Stimulated activated CD4-positive, alpha-beta T cell treated with anti-CD3 and anti-CD28 coated beads, Interleukin-12 subunit alpha, Interleukin-12 subunit beta, amount 100 ng/mL, for 4 hours (primary cell): ENCODE results near the gene RFX7.

Experiments
- DNase-seq: peaks from one replicate; pipeline ENCODE4 v3.0.0-alpha.2; 2020

Gene RFX7

DNA sequence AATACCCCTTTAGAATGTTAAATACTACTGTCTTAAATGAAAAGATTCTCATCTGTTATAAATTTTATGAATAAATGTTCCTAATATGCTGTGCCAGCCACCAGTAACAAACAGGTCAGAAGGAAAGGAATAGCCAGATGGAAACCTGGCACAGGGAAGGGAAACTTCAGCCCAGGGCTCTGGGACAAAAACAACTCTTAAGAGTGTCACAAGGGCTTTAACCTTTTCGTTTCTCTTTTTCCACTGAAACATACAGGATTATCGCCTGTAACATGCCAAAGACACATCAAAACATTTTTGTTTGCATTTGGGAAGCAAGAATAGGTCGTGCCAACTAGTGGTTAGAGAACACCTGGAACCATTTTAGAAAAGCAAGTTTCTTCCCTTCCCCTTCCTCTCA is 141.2 kb downstream of the RFX7 start:
- DNase-seq: no peak

DNA sequence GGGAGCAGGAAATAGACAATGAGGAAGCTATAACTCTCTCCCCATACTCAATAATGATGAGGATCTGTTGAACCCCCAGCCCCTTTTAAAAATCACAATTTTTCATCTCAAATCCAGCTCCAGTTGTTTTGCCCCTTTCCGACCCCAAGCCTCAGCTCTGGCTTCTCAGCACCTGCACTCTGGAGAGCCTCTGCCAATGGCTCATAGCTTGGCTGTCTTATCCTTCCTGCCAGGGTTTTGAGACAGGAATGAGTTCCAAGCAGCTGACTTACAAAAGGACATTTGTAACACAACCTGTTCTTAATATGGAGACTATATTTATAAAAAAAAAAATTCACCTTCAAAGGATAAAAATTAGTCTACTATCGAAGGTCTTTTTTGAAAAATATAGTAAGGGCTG is 144.4 kb downstream of the RFX7 start:
- DNase-seq: no peak

DNA sequence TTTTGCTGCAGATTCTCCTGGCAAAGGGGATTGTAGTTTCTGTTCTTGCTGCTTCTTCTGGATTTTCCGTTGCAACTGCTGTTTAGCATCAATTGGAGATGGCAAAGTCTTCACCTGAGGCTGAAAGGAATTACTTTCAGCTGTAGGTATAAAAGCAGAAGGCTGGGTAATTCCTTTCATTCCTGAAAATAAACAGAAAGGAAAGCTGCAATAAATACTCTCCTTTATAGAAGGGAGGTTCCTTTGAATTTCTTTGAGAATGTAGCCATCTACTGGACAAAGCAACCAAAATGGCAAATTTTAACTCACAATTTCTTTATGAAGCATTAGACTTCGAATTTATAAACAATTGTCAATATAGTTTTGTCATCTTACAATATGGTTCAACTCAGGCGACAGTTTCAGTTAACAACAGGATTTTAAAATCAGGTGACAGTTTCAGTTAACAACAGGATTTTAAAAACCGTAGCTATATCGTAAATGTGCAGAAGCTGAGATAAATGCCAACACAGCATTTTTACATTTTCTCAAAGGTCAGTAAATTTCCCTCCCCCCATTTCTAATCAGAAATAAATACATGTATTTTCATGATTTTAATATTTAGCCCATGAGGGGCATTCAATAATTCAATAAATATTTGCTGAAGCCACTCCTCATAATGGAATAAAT is 145.3 kb downstream of the RFX7 start:
- DNase-seq: no peak

DNA sequence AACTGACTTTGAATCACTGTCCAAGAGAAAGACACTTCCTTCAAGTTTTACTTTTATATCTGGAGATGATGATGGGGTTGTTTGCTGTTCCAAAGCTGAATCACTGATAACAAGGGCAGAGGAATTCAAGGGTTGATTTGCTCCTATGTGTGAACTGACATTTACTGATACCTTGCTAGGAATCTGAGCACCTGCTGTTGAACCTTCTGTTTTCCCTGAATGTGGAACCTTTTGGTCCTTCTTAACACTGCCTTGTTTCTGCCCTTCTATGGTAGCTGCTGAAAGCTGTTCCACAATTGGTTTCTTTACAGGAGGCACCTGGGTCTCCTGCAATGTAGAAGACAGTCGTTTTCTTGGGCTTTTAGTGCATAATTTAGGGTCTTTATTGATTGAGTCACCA is 148.3 kb downstream of the RFX7 start:
- DNase-seq: no peak

DNA sequence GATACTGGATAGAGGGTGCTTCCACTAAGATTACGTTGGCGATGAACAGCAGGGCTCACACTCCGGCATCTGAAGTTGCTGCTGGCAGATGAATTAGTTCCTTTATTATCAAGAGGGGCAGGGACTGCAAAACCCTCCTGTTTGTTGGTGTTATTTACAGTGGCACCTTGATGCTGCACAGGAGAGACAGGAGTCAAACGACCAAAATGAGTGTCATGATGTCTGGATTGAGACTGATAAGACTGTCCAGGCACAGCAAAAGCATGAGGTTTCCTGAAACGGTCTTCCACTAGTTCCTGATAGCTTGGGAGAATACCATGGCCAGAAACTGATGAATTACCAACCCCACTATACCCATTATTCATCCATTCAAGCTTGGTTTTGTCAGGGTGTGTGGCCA is 149.5 kb downstream of the RFX7 start:
- DNase-seq: no peak

DNA sequence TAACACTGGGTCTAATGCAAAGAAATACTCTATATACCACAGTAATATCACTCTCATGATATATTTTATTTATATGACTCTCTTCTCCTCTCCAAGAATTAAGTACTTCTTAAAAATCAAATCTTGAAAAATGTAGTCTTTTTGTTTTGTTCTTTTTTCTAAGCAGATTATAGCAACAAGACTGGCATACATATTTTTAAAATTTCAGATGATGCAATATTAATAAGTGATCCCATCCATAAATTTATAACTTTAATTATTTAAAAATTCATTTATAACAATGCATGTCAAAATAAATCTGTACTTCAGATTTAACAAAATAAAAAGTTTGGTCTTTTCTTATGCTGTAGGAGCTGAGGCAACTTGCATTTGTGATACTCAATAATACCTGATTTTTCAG is 155.3 kb downstream of the RFX7 start:
- DNase-seq: no peak

DNA sequence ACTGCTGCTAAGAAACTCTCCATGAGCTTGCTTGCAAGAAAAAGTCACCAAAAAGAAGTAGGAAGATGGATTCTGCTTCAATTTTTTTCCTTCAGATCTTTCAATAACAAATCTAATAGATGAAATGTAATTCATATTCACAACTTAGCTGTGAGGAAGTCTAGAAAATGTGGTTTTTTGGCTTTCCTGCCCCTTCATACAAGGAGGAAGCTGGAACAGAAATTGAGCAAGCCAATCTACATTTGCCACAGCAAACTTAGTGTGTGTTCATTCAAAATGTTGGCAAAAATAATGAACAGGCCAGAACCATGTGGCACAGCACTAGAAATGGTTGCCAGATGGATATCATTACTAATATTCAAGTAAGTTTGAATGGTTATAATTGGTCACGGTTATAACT is 157.1 kb downstream of the RFX7 start:
- DNase-seq: no peak

DNA sequence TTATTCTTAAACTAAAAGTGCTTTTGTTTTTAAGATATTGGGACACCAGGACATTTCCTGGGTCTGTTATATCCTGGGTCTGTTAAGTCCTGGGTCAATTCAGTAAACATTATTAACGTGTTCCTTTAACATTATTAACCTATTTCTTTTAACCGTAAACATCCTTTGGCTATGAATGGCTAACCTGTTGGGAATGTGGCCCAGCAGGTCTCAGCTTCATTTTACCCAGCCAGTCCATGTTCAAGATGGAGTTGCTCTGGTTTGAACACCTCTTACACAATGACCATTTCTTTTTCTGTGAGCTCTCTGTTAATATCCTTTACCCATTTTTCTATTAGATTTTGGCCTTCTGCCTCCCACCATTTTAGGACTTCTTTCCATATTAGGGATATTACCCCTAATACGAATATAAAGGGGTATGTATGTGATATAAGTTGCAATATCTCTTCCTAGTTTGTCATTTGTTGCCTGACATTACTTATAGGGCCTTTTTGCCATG is 161.4 kb downstream of the RFX7 start:
- no peak for DNase-seq

DNA sequence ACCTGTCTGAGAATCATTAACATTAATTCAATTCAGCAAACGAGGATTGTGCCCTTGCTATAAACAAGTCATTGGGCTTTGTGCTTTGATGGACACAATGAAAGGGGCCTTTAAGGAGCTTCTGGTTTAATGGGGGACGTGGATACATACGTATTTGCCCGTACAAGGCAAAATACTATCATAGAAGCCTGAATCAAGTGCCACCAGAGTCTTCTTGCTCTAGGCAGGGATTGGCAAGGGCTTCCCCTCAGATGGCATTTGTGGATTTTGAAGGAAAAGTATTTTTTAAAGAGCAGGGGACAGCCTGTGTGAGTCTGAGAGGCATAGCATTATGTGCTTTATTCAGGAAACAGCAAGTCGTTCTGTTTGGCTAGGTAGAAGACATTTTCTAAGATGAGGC is 166.6 kb downstream of the RFX7 start:
- no peak for DNase-seq

DNA sequence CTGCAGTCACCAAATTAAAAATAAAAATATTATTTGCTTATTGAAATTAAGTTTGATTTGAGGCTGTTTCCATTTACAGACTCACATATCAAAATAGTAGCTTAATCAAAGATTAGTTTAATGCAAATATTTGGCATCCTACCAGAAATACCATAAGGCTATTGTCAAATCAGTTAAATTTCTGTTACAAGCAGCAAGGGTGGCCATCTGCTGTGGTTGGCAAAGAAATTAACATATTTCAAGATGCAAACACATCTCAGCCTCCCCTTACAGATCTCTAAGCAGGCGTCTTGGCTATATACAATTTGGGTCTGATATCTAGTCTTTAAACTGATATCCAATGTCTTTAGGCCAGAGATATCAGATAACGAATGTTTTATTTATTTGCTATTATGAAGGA is 167.0 kb downstream of the RFX7 start:
- DNase-seq: no peak

DNA sequence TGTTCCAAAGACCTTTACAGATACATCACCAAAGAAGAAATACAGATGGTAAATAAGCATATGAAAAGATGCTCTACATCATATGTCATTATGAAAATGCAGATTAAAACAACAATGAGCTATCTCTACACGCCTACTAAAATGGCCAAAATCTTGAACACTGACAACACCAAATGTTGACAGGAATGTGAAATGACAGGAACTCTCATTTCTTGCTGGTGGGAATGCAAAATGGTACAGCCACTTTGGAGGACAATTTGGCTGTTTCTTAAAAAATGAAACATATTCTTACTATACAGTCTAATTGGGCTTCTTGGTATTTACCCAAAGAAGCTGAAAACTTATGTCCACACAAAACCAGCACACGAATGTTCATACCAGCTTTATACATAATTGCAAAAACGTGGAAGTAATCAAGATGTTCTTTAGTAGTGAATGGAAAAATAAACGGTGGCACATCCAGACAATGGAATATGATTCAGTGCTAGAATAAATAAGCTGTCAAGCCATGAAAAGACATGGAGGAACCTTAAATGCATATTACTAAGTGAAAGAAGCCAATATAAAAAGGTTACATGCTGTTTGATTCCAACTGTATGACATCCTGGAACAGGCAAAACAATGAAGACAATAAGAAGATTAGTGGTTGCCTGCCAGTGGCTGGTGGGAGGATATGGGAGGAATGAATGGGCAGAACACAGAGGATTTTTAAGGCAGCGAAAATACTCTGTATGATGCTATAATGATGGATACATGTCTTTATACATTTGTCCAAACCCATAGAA is 169.0 kb downstream of the RFX7 start:
- DNase-seq: no peak

DNA sequence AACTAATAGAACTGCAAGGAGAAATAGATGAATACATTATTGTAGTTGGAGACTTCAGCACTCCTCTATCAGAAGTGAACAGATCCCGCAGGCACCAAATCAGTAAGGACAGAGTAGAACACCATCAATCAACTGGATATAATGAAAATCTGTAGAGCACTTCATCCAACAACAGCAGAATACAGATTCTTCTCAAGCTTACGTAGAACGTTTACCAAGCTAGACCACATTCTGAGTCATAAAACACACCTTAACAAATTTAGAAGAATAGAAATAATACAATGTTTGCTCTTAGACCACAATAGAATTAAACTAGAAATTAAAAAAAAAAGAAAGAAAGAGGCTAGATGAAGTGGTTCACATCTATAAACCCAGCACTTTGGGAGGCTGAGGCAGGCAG is 179.5 kb downstream of the RFX7 start:
- DNase-seq: no peak

DNA sequence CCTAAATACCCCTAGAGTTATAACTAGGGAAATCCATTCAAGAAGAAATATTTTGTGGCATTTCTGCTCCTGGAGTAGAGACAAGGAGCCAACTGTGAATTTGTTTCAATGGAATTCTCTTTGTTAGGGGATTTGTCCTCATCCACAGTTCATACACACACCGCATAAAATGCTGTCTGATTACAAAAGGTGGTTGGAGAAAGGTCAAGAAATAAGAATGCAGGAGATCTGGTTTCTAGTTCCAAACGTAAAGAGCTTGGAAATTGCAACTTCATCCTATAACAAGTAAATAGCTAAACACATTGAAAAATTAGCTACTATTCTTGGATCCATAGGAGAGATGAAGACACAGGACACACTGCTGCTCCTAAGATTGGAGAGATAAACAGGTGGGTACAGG is 184.0 kb downstream of the RFX7 start:
- DNase-seq: no peak

DNA sequence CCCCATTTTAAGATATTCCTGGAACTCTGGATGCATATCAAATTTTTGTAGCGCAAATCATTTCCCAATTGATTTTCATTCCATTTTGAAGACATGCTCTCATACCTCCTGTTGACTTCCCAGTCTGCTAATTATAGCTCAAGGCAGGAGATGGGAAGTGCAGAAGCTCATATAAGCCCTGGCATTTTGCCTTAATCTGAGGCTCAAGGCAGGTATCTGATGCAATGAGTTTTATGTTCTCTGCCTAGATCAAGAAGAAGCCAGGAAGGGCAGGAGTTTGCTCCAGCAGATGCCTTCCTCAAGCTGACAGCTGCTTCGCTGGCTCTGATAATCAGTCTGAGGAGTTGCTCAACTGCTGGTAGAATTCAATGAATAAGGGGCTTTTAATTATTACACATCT is 184.7 kb downstream of the RFX7 start:
- no peak for DNase-seq

DNA sequence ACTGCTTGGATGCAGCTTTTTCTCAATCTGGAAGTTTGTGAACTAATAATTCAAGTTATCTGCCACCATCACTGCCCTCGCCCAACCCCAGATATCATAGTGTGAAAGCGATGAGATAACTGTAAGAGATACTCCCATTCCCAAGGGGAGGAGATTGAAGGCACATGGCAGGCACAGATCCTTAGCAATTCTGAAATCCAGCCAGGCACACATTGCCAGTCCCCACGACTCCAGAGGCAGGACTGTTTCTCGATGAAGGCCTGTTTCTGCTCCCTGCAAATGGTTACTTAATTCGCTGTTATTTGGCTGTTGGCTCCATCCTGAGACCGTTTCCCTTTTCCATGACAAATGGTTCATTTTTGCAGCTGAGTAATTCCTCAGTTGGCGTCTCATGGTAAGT is 187.1 kb downstream of the RFX7 start:
- DNase-seq: no peak

DNA sequence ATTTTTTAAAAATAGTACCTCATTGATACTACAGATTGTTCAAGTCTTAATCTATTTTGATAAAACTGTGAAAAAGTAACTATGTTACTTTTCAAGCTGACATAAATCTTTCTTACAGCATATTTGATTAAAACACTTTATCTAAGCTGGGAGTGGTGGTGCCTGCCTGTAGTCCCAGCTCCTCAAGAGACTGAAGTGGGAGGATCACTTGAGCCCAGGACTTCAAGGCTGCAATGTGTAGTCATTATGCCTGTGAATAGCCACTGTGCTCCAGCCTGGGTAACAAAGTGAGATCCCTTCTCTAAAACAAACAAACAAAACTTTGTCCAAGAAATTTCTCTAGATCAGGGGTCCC is 190.7 kb downstream of the RFX7 start:
- DNase-seq: no peak

DNA sequence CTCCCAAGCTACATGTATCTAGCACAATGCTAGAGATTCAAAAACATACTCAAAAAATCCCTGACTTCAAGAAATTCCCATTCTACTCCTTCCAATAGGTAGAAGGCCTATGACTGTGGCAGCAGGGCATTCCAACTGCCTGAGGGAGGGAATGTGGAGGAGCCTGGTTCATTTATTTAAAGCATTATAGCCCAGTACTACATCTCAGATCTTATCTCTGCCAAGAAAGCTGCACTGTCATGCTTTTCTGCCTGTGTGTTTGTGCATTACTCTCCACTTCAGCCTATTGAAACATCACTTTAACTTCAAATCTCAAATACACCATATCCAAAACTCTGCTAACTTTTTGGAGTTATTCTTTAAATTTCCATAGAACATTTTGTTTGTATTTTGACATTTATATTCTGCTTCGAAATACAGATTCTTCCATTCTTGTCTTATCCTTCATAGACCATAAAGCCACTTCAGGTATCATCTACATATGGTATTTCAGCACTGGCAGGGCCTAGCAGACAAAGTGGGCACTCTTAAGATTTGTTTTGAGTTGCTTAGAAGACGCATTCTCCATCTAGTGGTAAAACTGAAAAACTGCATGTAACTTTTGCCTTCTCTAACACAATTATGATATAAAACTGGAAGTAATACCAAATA is 191.2 kb downstream of the RFX7 start:
- no peak for DNase-seq

DNA sequence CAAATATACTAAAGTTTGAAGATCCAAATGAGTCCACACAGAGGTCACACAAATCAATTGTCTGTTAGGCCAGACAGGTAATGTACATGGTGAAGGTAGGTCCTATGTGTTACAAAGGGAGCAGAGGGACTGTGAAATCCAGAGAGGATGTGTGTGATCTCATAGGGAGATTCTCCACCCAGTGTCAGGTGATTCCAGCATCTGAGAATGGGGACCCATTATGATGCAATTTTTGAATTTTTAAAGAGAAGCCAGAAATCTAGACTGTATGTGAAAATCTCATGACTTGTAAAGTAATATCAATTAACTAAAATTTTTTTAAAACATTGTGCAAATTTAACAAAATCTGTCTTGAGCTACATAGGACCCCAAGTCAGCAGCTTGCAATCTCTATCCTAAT is 192.0 kb downstream of the RFX7 start:
- no peak for DNase-seq

DNA sequence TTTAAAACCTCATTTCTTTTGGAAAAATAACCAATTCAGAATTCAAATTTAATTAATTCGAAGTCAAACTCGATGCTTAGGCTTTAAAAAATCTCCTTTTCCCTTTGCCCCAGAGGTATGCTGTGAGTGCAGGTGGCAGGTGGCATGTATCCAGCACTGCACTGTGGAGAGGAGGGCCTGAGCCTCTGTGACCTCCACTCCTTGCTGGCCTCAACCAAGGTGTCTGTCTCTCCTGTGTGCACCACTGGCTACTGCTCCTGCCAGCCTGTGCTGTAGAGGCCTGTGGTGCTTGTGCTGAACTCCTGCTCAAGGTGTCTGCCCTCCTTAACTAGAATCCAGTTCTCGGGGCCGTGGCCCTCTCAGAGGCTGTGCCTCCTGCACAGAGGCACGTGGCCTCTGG is 194.1 kb downstream of the RFX7 start:
- DNase-seq: no peak

DNA sequence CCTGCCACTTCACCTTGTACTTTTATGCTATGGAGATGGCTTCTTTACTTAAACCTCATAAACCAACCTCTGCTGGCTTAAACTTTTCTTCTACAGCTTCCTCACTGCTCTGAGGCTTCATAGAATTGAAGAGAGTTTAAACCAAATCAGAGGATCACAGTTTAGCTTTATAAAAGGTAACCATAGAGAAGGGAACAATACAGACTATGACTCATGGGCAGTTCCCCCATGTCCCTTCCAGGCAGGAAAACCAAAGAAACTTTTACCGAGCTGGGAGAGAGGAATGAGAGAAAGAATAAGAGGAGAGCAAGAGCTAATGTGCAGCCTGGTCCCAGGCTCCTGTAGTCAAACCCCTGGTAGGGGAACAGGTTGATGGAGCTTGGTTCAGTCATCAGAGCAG is 196.3 kb downstream of the RFX7 start:
- DNase-seq: no peak

DNA sequence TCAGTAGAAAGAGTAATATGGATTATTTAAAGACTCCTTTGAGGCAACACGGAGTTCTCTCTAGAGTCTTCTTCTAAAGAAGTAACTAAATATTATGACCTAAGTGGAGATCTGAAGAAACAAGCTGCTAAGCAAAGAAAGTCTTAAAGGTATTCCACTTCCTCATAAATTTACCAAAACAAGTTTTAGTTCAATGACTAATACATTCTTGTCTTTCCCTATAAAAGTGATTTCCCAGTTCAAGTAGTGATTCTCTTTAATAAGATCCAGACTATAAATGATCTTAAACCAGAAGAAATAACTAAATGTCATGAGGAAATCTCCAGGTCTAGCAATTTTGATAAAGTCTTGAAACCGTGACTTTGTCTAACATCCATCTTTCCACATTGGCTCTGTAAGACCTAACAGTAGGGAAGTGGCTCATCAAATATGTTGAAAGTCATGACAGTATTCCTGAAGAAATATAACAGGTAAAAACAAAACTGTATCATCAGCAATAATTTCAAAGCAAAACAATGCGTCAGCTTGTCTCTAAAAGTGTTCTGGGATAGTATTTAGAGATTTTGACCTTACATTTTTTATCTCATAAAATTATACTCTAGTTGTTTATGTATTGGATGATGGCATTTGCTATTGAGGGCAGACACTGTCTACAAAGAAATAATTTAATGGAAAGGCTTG is 198.5 kb downstream of the RFX7 start:
- DNase-seq: no peak

DNA sequence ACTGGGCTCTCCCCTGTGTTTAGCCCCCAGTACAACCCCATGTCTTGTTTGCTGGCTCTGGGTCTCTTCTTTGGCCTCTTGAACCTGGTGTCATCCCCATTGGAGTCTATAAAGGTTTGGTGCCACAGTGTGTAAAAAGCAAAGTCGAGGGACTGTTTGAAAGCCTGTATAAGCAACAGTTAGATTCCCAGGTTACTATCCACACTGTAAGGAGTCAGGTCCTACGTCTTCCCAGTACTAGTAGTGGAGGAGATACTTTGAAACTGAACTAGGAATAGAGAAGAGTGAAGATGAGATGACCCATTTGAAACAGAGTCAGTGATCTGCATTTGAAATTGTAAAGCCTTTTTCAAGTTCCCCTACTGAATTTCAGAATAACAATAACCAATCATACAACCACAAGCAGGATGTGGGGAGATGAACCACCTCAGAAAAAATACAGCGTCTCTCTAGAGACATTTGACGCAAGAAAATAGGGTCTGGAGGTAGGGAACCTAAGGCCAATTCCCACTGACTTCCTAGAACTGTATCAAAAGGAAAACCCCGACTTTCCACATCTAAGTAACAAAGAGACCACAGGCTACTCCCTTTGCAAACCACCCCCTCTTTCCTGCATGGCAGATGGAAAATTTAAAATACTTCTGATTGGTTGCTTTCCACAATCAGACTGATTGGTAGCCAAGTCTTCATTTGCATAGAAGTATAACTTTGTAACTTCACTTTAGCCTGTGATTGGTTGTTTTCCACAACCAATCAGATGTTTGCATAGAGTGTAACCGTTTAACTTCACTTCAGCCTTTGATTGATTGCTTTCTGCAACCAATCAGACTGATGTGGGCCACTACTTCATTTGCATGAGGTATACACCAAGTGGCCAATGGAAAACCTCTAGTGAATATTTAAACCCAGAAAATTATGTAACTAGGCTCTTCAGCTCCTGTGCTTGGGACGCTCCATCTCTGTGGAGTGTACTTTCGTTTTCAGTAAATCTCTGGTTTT is 200.4 kb downstream of the RFX7 start:
- DNase-seq: no peak
